ENCODE measurements around the gene SOX8.

SOX8 gene

DNA sequence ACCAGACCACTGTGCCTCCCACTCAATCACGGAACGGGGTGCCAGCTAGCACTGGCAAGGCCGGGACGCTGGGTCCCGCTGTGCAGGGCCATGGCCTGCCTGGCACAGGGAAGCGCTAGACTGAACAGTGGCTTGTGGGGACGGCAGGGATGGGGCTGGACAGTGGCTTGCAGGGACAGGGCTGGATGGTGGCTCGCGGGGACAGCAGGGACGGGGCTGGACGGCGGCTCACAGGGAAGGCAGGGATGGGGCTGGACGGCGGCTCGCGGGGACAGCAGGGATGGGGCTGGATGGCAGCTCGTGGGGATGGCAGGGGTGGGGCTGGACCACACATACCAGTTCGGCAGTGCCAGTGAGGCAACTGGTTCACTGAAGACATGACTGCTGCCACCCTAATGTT, 43.4 kb upstream of the SOX8 start:
- H3K4me3 ChIP-seq (replicated peaks; ENCODE audit: low read depth, low read length): no peak overlapping the region
- DNase-seq (ENCODE audit: low read depth): no peak
- TF ChIP-seq, protein P1, sequence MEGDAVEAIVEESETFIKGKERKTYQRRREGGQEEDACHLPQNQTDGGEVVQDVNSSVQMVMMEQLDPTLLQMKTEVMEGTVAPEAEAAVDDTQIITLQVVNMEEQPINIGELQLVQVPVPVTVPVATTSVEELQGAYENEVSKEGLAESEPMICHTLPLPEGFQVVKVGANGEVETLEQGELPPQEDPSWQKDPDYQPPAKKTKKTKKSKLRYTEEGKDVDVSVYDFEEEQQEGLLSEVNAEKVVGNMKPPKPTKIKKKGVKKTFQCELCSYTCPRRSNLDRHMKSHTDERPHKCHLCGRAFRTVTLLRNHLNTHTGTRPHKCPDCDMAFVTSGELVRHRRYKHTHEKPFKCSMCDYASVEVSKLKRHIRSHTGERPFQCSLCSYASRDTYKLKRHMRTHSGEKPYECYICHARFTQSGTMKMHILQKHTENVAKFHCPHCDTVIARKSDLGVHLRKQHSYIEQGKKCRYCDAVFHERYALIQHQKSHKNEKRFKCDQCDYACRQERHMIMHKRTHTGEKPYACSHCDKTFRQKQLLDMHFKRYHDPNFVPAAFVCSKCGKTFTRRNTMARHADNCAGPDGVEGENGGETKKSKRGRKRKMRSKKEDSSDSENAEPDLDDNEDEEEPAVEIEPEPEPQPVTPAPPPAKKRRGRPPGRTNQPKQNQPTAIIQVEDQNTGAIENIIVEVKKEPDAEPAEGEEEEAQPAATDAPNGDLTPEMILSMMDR (IDR thresholded peaks at IDR 0.05; ENCODE audit: low read length, missing control alignments): no peak

DNA sequence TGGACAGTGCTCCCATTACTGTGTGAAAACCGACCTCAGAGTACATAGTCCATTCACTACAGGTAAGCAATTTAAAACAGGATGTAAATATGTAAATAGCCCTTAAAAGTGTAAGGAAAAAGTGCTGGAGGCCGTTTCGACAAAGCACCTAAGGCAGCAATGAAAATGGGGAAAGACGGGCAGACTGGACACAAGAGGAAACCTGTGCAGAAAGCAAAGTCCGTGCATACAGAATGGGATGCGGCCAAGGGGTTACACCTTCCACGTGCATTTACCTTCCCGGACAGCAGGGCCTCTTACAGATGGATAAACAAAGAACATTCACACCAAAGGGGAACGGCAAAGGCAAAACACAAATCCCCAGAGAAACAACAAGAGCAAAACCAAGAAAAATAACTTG, 42.8 kb upstream of the SOX8 start:
- TF ChIP-seq, protein P1 (IDR thresholded peaks at IDR 0.05; ENCODE audit: low read length, missing control alignments): no peak
- DNase-seq (ENCODE audit: low read depth): no peak
- no peak overlapping the region for H3K4me3 ChIP-seq (replicated peaks; ENCODE audit: low read depth, low read length)

DNA sequence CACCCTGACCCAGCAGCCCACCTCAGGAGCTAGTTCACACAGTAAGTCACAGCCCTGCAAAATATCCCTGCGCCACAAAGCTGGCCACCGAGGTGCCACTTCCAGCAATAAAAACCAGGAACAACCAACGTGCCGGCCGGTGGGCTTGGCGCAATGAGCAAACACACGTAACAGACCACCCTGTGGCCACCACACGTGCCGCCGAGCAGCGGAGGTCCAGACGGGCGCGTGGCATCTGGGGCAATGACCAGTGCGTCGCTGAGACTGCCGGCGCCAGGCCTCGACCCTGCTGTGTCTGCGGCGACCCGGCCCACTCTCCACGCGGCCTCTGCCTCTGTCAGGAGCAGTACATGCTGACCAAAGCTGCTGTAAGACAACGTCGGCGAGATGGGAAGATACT, 42.3 kb upstream of the SOX8 start:
- TF ChIP-seq, protein P1 (IDR thresholded peaks at IDR 0.05; ENCODE audit: low read length, missing control alignments): no peak
- H3K4me3 ChIP-seq (replicated peaks; ENCODE audit: low read depth, low read length): no peak overlapping the region
- DNase-seq (ENCODE audit: low read depth): no peak

DNA sequence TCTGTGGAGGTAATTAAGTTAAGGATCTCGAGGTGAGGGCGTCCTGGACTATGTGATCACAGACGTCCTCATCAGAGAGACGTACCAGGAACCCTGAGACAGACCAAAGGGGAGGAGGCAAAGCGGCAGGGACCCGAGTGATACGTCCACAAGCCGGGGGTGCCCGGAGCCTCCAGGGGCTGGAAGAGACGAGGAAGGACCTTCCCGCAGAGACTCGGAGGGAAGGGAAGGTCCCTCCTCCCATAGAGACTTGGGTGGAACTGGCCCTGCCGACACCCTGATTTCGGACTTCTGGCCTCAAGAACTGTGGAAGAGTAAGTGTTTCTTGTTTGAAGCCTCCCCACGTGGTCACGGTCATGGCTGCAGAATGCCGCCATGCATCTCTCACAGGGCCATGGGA, 41.6 kb upstream of the SOX8 start:
- TF ChIP-seq, protein P1 (IDR thresholded peaks at IDR 0.05; ENCODE audit: low read length, missing control alignments): no peak
- DNase-seq (ENCODE audit: low read depth): no peak
- no peak overlapping the region for H3K4me3 ChIP-seq (replicated peaks; ENCODE audit: low read depth, low read length)

DNA sequence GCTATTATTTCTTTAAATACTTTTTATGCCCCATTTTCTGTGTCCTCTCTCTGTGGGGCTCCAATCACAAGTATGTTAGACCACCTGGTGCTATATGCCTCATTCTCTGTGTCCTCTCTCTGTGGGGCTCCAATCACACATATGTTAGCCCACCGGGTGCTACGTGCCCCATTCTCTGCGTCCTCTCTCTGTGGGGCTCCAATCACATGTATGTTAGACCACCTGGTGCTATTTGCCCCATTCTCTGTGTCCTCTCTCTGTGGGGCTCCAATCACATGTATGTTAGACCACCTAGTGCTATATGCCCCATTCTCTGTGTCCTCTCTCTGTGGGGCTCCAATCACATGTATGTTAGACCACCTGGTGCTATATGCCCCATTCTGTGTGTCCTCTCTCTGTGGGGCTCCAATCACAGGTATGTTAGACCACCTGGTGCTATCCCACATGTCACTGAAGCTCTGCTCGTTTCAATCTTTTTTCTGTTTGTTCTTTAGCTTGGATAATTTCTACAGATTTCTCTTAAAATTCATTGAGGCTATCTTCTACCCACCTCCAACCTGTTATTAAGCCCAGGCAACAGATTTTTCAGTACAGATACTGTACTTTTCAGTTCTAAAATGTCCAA, 39.0 kb upstream of the SOX8 start:
- TF ChIP-seq, protein P1 (IDR thresholded peaks at IDR 0.05; ENCODE audit: low read length, missing control alignments): no peak
- no peak for DNase-seq (ENCODE audit: low read depth)
- no peak overlapping the region for H3K4me3 ChIP-seq (replicated peaks; ENCODE audit: low read depth, low read length)

DNA sequence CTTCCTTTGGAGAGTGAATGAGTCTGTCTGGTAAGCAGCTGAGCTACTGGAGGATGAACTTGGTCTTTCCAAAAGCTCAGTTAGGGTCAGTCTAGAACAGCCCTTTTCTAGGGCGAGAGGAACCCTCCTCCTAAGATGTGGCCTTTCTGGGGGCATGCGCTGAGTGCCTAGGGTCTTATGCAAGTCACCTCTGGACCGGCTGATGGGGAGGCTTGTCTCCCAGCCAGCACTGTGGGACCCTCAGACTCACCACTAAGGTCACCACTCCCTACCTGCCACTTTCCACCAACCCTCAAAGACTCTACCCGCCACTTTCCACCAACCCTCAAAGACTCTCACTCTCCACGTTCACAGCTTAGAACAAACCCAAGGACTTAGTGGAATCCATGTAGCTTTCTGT, 37.6 kb upstream of the SOX8 start:
- H3K4me3 ChIP-seq (replicated peaks; ENCODE audit: low read depth, low read length): no peak overlapping the region
- TF ChIP-seq, protein P1 (IDR thresholded peaks at IDR 0.05; ENCODE audit: low read length, missing control alignments): no peak
- no peak for DNase-seq (ENCODE audit: low read depth)

All from fibroblast of pulmonary artery (primary cell).